Fibroblast of mammary gland (primary cell): ENCODE data around the gene DPAGT1.
"Not testable (repeated sequence)": the region's sequence is repeated elsewhere in the genome, so short reads cannot be mapped to it uniquely, and the experiment has no call there.

Experiments
- DNase-seq: peaks from one replicate; pipeline ENCODE4 v3.0.0-alpha.2; 2010; ENCODE audit warnings: low read depth
- H3K4me3 ChIP-seq: 2 replicates; pipeline ENCODE4 v1.5.1; 2011; ENCODE audit warnings: low read depth, mild to moderate bottlenecking, low read length, moderate library complexity; ENCODE audit not compliant: control insufficient read depth
- TF ChIP-seq, protein P1 (sequence below): conservative IDR thresholded peaks from 2 replicates; pipeline ENCODE4 v1.5.1; 2011; ENCODE audit warnings: low read depth, low read length, inconsistent platforms; ENCODE audit not compliant: control insufficient read depth, insufficient read depth

Gene DPAGT1

DNA sequence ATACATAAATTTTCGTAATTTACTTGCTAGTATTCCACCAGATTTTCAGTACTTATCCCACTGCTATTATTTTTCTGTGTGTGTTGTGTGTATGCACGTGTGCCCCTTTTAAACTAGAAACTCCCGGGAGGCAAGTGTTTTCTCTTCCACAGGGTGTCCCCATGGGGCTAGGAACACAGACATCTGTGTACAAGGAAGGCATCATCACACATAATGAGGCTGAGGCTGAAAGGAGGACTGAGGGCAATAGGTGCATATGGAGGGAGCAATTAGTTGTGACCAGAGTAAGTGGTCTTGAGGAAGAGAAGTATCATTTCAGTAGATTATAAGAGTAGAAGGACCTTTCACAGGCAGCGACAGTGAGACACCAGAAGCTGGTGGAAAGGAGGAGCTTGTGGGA lies 2.1 kb upstream of the DPAGT1 start:
- TF ChIP-seq, protein P1, sequence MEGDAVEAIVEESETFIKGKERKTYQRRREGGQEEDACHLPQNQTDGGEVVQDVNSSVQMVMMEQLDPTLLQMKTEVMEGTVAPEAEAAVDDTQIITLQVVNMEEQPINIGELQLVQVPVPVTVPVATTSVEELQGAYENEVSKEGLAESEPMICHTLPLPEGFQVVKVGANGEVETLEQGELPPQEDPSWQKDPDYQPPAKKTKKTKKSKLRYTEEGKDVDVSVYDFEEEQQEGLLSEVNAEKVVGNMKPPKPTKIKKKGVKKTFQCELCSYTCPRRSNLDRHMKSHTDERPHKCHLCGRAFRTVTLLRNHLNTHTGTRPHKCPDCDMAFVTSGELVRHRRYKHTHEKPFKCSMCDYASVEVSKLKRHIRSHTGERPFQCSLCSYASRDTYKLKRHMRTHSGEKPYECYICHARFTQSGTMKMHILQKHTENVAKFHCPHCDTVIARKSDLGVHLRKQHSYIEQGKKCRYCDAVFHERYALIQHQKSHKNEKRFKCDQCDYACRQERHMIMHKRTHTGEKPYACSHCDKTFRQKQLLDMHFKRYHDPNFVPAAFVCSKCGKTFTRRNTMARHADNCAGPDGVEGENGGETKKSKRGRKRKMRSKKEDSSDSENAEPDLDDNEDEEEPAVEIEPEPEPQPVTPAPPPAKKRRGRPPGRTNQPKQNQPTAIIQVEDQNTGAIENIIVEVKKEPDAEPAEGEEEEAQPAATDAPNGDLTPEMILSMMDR: no peak
- no peak for DNase-seq
- no peak overlapping the region for H3K4me3 ChIP-seq

DNA sequence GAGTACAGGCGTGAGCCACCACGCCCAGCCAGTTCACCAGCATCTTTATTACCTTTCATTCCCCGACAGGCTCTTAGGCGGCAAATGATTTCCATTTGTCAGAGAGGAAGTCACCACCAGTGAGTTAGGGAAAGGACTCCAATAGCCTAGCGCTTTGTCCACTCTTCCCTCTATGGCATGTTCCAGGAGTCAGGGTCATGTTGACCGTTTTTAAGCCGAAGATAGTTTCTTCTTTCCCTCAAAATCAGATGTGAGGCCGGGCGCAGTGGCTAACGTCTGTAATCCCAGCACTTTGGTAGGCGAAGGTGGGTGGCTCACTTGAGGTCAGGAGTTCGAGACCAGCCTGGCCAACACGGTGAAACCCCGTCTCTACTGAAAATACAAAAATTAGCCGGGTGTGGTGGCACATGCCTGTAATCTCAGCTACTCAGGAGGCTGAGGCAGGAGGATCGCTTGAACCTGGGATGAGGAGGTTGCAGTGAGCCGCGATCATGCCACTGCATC lies 1.6 kb upstream of the DPAGT1 start:
- peak overlapping the region; percentile 89 for H3K4me3 ChIP-seq
- DNase-seq: not testable (repeated sequence)

DNA sequence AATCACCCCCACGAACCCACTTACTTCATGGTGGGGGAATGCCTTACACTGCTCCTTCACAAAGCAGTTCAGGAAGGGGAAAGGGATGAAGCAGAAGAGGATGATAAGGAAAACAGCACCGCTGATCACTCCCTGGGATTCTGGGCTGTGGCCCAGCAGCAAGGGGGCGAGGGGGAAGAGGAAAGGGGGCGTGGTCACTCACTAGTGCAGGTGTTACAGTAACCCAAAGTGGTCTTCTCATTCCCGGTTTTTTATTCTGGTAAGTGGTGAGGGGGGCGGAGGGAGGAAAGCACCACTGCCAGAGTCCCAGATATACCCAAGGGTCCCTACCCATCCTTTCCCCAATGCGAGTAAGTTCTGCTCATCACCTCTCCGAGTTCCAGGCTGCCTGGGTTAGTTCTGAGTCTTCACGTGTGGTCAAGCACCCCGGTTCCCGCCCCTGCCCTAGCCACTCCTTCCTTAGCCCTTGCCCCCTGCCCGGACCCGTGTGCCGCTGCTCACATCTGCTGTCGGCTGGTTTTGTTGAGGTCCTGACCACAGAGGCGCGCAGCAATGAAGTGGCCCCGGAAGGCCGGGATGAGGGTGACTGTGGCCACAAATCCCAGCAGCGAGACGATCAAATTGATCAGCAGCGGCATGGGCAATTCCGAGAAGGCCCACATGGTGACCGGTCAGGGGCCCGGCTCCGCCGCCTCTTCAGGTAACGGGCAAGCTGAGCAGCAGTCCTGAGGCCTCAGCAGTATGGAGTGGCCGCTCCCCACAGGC lies 477 bp downstream of the DPAGT1 start:
- TF ChIP-seq, protein P1: no peak
- H3K4me3 ChIP-seq: peak overlapping the region; percentile 89
- peak; percentile 21 for DNase-seq

DNA sequence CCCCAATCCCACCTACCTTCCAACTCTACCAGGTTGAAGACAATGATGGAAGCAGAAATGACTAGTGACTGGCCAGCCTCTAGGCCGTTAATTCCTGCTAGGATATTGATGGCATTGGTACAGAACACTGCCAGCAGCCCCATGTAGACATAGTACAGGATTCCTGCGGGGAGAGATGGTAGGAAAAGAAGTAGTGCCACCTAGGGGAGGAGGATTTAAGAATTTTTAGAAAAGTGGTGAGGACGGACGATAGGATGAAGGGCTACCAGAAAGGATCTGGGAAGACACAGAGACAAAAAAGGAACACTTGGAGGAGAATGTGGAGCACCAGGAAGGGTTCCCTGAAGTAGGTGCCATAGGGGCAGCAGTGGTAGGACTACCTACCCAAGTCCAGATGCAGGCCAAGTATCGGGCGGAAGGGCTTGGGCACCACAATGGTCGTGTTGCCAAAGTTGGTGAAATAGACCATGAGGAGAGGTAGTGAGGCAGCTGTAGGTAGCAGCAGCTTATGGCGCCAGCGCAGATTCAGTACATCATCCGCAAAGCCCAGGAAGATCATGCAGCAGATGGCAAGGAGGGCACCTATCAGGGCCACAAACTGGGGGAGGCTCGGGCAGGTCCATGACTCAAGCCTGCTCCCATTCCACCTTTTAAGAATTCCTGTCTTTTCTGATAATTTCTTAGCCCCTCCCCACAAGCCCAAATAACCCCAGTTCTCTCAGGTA lies 1.2 kb downstream of the DPAGT1 start:
- TF ChIP-seq, protein P1: peak; percentile 51
- DNase-seq: peak; percentile 65
- peak overlapping the region; percentile 89 for H3K4me3 ChIP-seq

DNA sequence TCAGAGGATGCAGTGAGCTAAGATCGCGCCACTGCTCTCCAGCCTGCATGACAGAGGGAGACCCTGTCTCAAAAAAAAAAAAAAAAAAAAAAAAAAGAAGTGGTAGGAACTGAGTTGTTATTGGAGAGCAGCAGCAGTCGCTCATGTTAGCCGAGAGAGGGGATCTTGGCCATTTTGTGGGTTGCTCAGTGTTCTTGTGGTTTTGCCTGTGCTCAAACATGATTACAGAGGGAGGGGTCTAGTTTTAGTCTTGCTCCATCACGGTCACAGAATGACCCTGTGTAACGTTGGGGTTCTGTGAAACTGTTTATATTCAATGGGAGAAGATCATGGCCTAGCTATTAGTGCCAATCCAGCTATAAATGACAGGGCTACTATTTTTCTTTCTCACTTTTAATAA lies 1.9 kb downstream of the DPAGT1 start:
- no peak overlapping the region for H3K4me3 ChIP-seq
- TF ChIP-seq, protein P1: no peak
- no peak for DNase-seq

DNA sequence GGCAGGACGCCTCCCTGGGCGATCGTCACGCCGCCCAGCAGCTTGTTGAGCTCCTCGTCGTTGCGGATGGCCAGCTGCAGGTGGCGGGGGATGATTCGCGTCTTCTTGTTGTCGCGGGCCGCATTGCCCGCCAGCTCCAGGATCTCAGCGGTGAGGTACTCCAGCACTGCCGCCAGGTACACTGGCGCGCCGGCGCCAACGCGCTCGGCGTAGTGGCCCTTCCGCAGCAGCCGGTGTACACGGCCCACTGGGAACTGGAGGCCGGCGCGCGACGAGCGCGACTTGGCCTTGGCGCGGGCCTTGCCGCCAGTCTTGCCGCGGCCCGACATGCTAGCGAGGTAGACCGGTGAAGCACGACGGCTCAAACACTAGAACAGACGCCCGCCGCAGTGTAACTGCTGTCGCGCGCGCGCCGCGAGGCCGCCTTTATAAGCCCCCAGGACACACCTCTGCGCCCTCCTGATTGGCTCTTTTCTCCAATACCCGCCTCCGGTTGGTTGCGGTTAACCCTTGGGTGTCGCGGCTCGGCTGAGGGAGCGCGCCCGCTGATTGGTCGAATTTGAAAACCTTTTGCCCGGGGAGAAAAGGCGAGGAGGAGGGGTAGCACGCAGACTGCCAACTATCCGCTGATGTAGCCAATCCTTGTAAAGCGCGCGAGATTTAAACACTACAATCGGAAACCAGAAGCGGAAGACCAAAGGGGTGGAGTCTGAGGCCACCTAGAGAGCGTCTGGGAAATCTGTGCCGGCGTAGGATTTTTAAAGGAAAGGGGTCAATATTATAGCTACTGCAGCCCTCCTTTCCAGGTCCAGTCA lies 6.4 kb downstream of the DPAGT1 start:
- peak overlapping the region; percentile 86 for H3K4me3 ChIP-seq
- peak; percentile 99 for DNase-seq
- TF ChIP-seq, protein P1: no peak

DNA sequence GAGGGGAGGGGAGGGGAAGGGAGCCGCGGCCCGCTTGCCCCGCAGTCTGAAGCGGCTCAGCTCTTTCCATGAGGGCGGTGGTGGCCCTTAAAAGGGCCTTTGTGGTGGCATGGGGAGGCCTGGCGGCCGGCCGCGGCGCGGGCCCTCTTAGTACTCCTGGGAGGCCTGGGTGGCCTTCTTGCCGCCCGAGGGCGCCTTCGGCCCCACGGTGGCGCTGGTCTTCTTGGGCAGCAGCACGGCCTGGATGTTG lies 6.9 kb downstream of the DPAGT1 start:
- TF ChIP-seq, protein P1: peak; percentile 53
- DNase-seq: peak; percentile 75
- H3K4me3 ChIP-seq: peak overlapping the region; percentile 86
